ENCODE data around the gene TTC22. TPM values are rescaled to one million over a fixed set of nuclear protein-coding genes. Genes with fewer than 3 reads are reported as not detected.

TTC22 gene
- total RNA-seq, 4 donors from 2014 or later, result 0.10 to 0.24 (median 0.13) TPM; not detected in 1

- Histone ChIP-seq H3K9me3 (no peaks in the 10 kb centered on the region), H3K4me1 (peaks cover 6 to 14% of the 10 kb centered on the region in 2 donors), H3K36me3 (peaks cover 0 to 32% of the 10 kb centered on the region in 2 donors), H3K4me3 (no peak overlapping the region), H3K27ac (no peak overlapping the region), H3K27me3 (no peaks in the 10 kb centered on the region)
- no peak for TF ChIP-seq POLR2A (IDR thresholded peaks at IDR 0.05)
- TF ChIP-seq, protein P1, sequence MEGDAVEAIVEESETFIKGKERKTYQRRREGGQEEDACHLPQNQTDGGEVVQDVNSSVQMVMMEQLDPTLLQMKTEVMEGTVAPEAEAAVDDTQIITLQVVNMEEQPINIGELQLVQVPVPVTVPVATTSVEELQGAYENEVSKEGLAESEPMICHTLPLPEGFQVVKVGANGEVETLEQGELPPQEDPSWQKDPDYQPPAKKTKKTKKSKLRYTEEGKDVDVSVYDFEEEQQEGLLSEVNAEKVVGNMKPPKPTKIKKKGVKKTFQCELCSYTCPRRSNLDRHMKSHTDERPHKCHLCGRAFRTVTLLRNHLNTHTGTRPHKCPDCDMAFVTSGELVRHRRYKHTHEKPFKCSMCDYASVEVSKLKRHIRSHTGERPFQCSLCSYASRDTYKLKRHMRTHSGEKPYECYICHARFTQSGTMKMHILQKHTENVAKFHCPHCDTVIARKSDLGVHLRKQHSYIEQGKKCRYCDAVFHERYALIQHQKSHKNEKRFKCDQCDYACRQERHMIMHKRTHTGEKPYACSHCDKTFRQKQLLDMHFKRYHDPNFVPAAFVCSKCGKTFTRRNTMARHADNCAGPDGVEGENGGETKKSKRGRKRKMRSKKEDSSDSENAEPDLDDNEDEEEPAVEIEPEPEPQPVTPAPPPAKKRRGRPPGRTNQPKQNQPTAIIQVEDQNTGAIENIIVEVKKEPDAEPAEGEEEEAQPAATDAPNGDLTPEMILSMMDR (IDR thresholded peaks at IDR 0.05 in 4 of 5, conservative IDR thresholded peaks at IDR 0.05 in 1 of 5), result no peak
- DNase-seq (no peak), ATAC-seq (no peak)
- in situ Hi-C loops (cut with MboI; ENCODE audit: low sequenced_read_pairs in 4 of 4), result loop anchor here in 1 of 4 donors (25.0 kb wide), 2 partner anchors 697 to 897 kb away; partner anchors contain the start of genes TCEANC2 and TMEM59
- intact Hi-C loops (cut with DNase I; ENCODE audit: low total_unique reads), result no loop called here
Observed at GRCh38 chr1:54758678-54759348, 42.3 kb downstream of the TTC22 start.

DNA sequence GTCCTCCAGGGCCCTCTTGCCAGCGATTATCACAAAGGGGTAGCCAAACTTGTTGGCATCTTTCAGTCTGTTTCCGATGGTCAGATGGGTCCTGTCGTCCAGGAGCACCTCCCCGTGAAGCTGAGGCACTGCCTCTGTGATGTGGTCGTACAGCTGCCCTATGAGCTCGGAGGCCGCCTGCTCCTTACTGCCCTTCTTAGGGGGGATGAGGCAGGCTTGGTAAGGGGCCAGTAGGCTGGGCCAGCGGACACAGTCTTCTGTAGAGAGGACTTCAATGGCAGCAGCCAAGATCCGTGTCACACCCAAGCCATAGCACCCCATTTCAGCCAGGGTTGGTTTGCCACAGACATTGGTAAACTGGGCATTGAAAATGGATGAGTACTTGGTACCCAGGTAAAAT is 43.3 kb downstream of the TTC22 start:
- Histone ChIP-seq H3K36me3 (peaks cover 0 to 32% of the 10 kb centered on the region in 2 donors), H3K27me3 (no peaks in the 10 kb centered on the region), H3K27ac (no peak overlapping the region), H3K4me1 (peaks cover 0 to 6% of the 10 kb centered on the region in 2 donors), H3K9me3 (no peaks in the 10 kb centered on the region), H3K4me3 (no peak overlapping the region)
- no peak for ATAC-seq
- intact Hi-C loops (cut with DNase I; ENCODE audit: low total_unique reads) (no loop called here), in situ Hi-C loops (cut with MboI; ENCODE audit: low sequenced_read_pairs in 4 of 4) (loop anchor here in 1 of 4 donors (25.0 kb wide), 2 partner anchors 696 to 896 kb away; partner anchors contain the start of genes TCEANC2 and TMEM59)
- no peak for DNase-seq
- no peak for TF ChIP-seq POLR2A (IDR thresholded peaks at IDR 0.05)
- TF ChIP-seq, protein P1 (IDR thresholded peaks at IDR 0.05 in 4 of 5, conservative IDR thresholded peaks at IDR 0.05 in 1 of 5), result no peak

- H3K36me3 ChIP-seq, result peaks cover 0 to 32% of the 10 kb centered on the region in 2 donors
- no peak overlapping the region for H3K4me3 ChIP-seq
- TF ChIP-seq, protein P1 (IDR thresholded peaks at IDR 0.05 in 4 of 5, conservative IDR thresholded peaks at IDR 0.05 in 1 of 5), result no peak
- no peak for TF ChIP-seq POLR2A (IDR thresholded peaks at IDR 0.05)
- intact Hi-C loops (cut with DNase I; ENCODE audit: low total_unique reads), result no loop called here
- no peak overlapping the region for H3K27ac ChIP-seq
- H3K27me3 ChIP-seq, result no peaks in the 10 kb centered on the region
- no peaks in the 10 kb centered on the region for H3K9me3 ChIP-seq
- peaks cover 0 to 6% of the 10 kb centered on the region in 2 donors for H3K4me1 ChIP-seq
- in situ Hi-C loops (cut with MboI; ENCODE audit: low sequenced_read_pairs in 4 of 4), result loop anchor here in 1 of 4 donors (25.0 kb wide), 2 partner anchors 692 to 892 kb away; partner anchors contain the start of genes TCEANC2 and TMEM59
- ATAC-seq (no peak), DNase-seq (no peak)
Observed at GRCh38 chr1:54754486-54755285, 46.4 kb downstream of the TTC22 start.

GRCh38 chr1:54754045-54754444 is 47.1 kb downstream of the TTC22 start:
- Histone ChIP-seq H3K9me3 (no peaks in the 10 kb centered on the region), H3K4me3 (no peak overlapping the region), H3K36me3 (peaks cover 0 to 32% of the 10 kb centered on the region in 2 donors), H3K4me1 (peaks cover 0 to 6% of the 10 kb centered on the region in 2 donors), H3K27ac (no peak overlapping the region), H3K27me3 (no peaks in the 10 kb centered on the region)
- TF ChIP-seq, protein P1 (IDR thresholded peaks at IDR 0.05 in 4 of 5, conservative IDR thresholded peaks at IDR 0.05 in 1 of 5), result no peak
- DNase-seq (no peak), ATAC-seq (no peak)
- intact Hi-C loops (cut with DNase I; ENCODE audit: low total_unique reads), result no loop called here
- in situ Hi-C loops (cut with MboI; ENCODE audit: low sequenced_read_pairs in 4 of 4), result loop anchor here in 1 of 4 donors (25.0 kb wide), 2 partner anchors 692 to 892 kb away; partner anchors contain the start of genes TCEANC2 and TMEM59
